HG03103 (cell line): ENCODE data around the gene CZIB.

Experiments
- ATAC-seq: cut with Tn5 transposase; IDR thresholded peaks from one replicate; pipeline ENCODE4 v1.9.1; 2021; ENCODE audit warnings: low read depth; ENCODE audit not compliant: unreplicated experiment

Gene CZIB

GRCh38 chr1:53220171-53220961 lies at the start of gene CZIB:
Gene CZIB (minus strand): TSS chr1:53220634. CDS start chr1:53220575, 59 bp downstream.
- ATAC-seq, result peak; percentile 94

- no peak for ATAC-seq
Measured at GRCh38 chr1:53270107-53270506, 49.7 kb upstream of the CZIB start.

- ATAC-seq, result no peak
Measured at GRCh38 chr1:53267761-53268160, 47.3 kb upstream of the CZIB start.

GRCh38 chr1:53266038-53266437 lies 45.6 kb upstream of the CZIB start:
- ATAC-seq, result no peak

GRCh38 chr1:53265581-53265980 lies 45.1 kb upstream of the CZIB start:
- no peak for ATAC-seq

- ATAC-seq, result no peak
Measured at GRCh38 chr1:53264048-53264447, 43.6 kb upstream of the CZIB start.

GRCh38 chr1:53262000-53262399 lies 41.6 kb upstream of the CZIB start:
- no peak for ATAC-seq

- no peak for ATAC-seq
Measured at GRCh38 chr1:53260631-53261247, 40.3 kb upstream of the CZIB start.

- ATAC-seq, result peak; percentile 79
Measured at GRCh38 chr1:53259932-53260331, 39.5 kb upstream of the CZIB start.

- no peak for ATAC-seq
Measured at GRCh38 chr1:53258216-53258615, 37.8 kb upstream of the CZIB start.

GRCh38 chr1:53257454-53258081 lies 37.1 kb upstream of the CZIB start:
- ATAC-seq, result no peak

- no peak for ATAC-seq
Measured at GRCh38 chr1:53256511-53257453, 36.3 kb upstream of the CZIB start.

GRCh38 chr1:53255031-53255430 lies 34.6 kb upstream of the CZIB start:
- ATAC-seq, result no peak

GRCh38 chr1:53254011-53254640 lies 33.7 kb upstream of the CZIB start:
- ATAC-seq, result no peak

- no peak for ATAC-seq
Measured at GRCh38 chr1:53250325-53250724, 29.9 kb upstream of the CZIB start.

- no peak for ATAC-seq
Measured at GRCh38 chr1:53249706-53250105, 29.3 kb upstream of the CZIB start.

GRCh38 chr1:53246261-53247134 lies 26.1 kb upstream of the CZIB start:
- no peak for ATAC-seq

- no peak for ATAC-seq
Measured at GRCh38 chr1:53244141-53244540, 23.7 kb upstream of the CZIB start.

GRCh38 chr1:53242381-53242780 lies 21.9 kb upstream of the CZIB start:
- ATAC-seq, result no peak
